NCI-H774 (cell line): Measurements from ENCODE around the gene SPRYD4.
"Not testable (repeated sequence)": the region's sequence is repeated elsewhere in the genome, so short reads cannot be mapped to it uniquely, and the experiment has no call there.

Experiments used
- DNase-seq: peaks from one replicate; lab custom pipeline; 2025; lab: John Stamatoyannopoulos, UW

The SPRYD4 gene

GRCh38 chr12:56468216-56469006, at the start of gene SPRYD4:
TSS of gene SPRYD4 (plus strand) at chr12:56468578. CDS start at chr12:56468592, 14 bp downstream.
- peak; percentile 96 for DNase-seq

- DNase-seq, result no peak
Observed at GRCh38 chr12:56420411-56420810, 48.0 kb upstream of the SPRYD4 start.

- DNase-seq, result no peak
Observed at GRCh38 chr12:56425193-56425592, 43.2 kb upstream of the SPRYD4 start.

GRCh38 chr12:56425940-56426438, 42.4 kb upstream of the SPRYD4 start:
- no peak for DNase-seq

GRCh38 chr12:56431288-56431687, 37.1 kb upstream of the SPRYD4 start:
- no peak for DNase-seq

GRCh38 chr12:56431850-56432249, 36.5 kb upstream of the SPRYD4 start:
- DNase-seq, result no peak

GRCh38 chr12:56434828-56435227, 33.5 kb upstream of the SPRYD4 start:
- DNase-seq, result no peak

GRCh38 chr12:56437430-56438176, 30.8 kb upstream of the SPRYD4 start:
- DNase-seq, result no peak

- DNase-seq, result not testable (repeated sequence)
Observed at GRCh38 chr12:56443208-56443607, 25.2 kb upstream of the SPRYD4 start.

GRCh38 chr12:56448860-56449621, 19.3 kb upstream of the SPRYD4 start, which contains the start of gene TIMELESS:
TSS of gene TIMELESS (minus strand) at chr12:56449426. CDS start at chr12:56434170, 15,256 bp downstream.
- DNase-seq, result peak; percentile 94

- no peak for DNase-seq
Observed at GRCh38 chr12:56449622-56449984, 18.8 kb upstream of the SPRYD4 start.

GRCh38 chr12:56450241-56450640, 18.1 kb upstream of the SPRYD4 start:
- DNase-seq, result no peak

- DNase-seq, result no peak
Observed at GRCh38 chr12:56451147-56451546, 17.2 kb upstream of the SPRYD4 start.

GRCh38 chr12:56454557-56454956, 13.8 kb upstream of the SPRYD4 start, which contains the start of gene MIP:
TSS of gene MIP (minus strand) at chr12:56454657. CDS start at chr12:56454613, 44 bp downstream.
- no peak for DNase-seq

GRCh38 chr12:56457817-56458216, 10.6 kb upstream of the SPRYD4 start:
- DNase-seq, result no peak

GRCh38 chr12:56461235-56462159, 6.9 kb upstream of the SPRYD4 start:
- no peak for DNase-seq

- no peak for DNase-seq
Observed at GRCh38 chr12:56462565-56462964, 5.8 kb upstream of the SPRYD4 start.

GRCh38 chr12:56469007-56469930, 891 bp downstream of the SPRYD4 start:
- no peak for DNase-seq

- DNase-seq, result no peak
Observed at GRCh38 chr12:56474389-56474788, 6.0 kb downstream of the SPRYD4 start.

GRCh38 chr12:56476143-56476542, 7.8 kb downstream of the SPRYD4 start:
- no peak for DNase-seq
